NCI-H146 (cell line): Measurements from ENCODE around the gene ELP1.
"Not testable (repeated sequence)": the region's sequence is repeated elsewhere in the genome, so short reads cannot be mapped to it uniquely, and the experiment has no call there.

ENCODE experiments used
- DNase-seq: peaks from one replicate; lab custom pipeline; 2025; lab: John Stamatoyannopoulos, UW

The ELP1 gene

GRCh38 chr9:108933231-108933717 is 650 bp downstream of the ELP1 start:
- DNase-seq = peak; percentile 41

- no peak for DNase-seq
Measured at GRCh38 chr9:108928386-108928785, 5.5 kb downstream of the ELP1 start.

- DNase-seq = no peak
Measured at GRCh38 chr9:108924466-108924865, 9.5 kb downstream of the ELP1 start.

- DNase-seq = no peak
Measured at GRCh38 chr9:108921200-108921599, 12.7 kb downstream of the ELP1 start.

- DNase-seq = not testable (repeated sequence)
Measured at GRCh38 chr9:108920401-108920800, 13.5 kb downstream of the ELP1 start.

GRCh38 chr9:108919517-108919916 is 14.4 kb downstream of the ELP1 start:
- no peak for DNase-seq

GRCh38 chr9:108913391-108913790 is 20.5 kb downstream of the ELP1 start:
- DNase-seq = no peak

GRCh38 chr9:108911820-108912219 is 22.1 kb downstream of the ELP1 start:
- no peak for DNase-seq

- DNase-seq = no peak
Measured at GRCh38 chr9:108910914-108911313, 23.0 kb downstream of the ELP1 start.

GRCh38 chr9:108910402-108910801 is 23.5 kb downstream of the ELP1 start:
- DNase-seq = no peak

- no peak for DNase-seq
Measured at GRCh38 chr9:108905494-108905893, 28.4 kb downstream of the ELP1 start.

- no peak for DNase-seq
Measured at GRCh38 chr9:108904161-108904560, 29.8 kb downstream of the ELP1 start.

- no peak for DNase-seq
Measured at GRCh38 chr9:108903420-108904103, 30.4 kb downstream of the ELP1 start.

- DNase-seq = no peak
Measured at GRCh38 chr9:108900176-108900575, 33.7 kb downstream of the ELP1 start.

- not testable (repeated sequence) for DNase-seq
Measured at GRCh38 chr9:108899023-108899695, 34.8 kb downstream of the ELP1 start.

GRCh38 chr9:108897324-108898096 is 36.4 kb downstream of the ELP1 start:
- no peak for DNase-seq

- DNase-seq = no peak
Measured at GRCh38 chr9:108894225-108894997, 39.5 kb downstream of the ELP1 start.

- no peak for DNase-seq
Measured at GRCh38 chr9:108889649-108890067, 44.3 kb downstream of the ELP1 start.

- not testable (repeated sequence) for DNase-seq
Measured at GRCh38 chr9:108886594-108887271, 47.2 kb downstream of the ELP1 start.

- peak; percentile 85 for DNase-seq
Measured at GRCh38 chr9:108885643-108886348, 48.1 kb downstream of the ELP1 start.

- no peak for DNase-seq
Measured at GRCh38 chr9:108884701-108885100, 49.2 kb downstream of the ELP1 start.
